Psoas muscle (tissue), 8 donors: ENCODE data around the gene MRRF. TPM values are rescaled to one million over a fixed set of nuclear protein-coding genes. Genes with fewer than 3 reads are reported as not detected.
A peak's percentile ranks its signal among the peaks of the same experiment; 100 is the strongest.

Experiments
- ATAC-seq, 4 donors: fragments of 200-7000 bp; cut with Tn5 transposase; one replicate each; pipeline ENCODE4 v1.9.1; 2020; ENCODE audit warnings: moderate library complexity in 3 of 4, mild to moderate bottlenecking in 2 of 4
- DNase-seq, 2 donors: peaks; one replicate each; pipeline ENCODE4 v3.0.0-alpha.2; 2020
- H3K27ac ChIP-seq: fragments of 200-600 bp; one replicate; pipeline ENCODE4 v1.8.0; 2022
- H3K27me3 ChIP-seq, 3 donors: fragments of 200-600 bp in 1 of 3; one replicate each; pipeline versions ENCODE4 v1.6.1 to v1.8.0; 2013 to 2022; ENCODE audit warnings: low read length in 2 of 3, mild to moderate bottlenecking in 2 of 3, moderate library complexity in 1 of 3; ENCODE audit not compliant: insufficient read depth in 3 of 3
- H3K36me3 ChIP-seq, 2 donors: fragments of 200-600 bp in 1 of 2; one replicate each; pipeline versions ENCODE4 v1.6.1 to v1.8.0; 2013 to 2022; ENCODE audit warnings: low read depth in 1 of 2, mild to moderate bottlenecking in 1 of 2, moderate library complexity in 1 of 2; ENCODE audit not compliant: insufficient read depth in 1 of 2
- H3K4me1 ChIP-seq: fragments of 200-600 bp; one replicate; pipeline ENCODE4 v1.8.0; 2022
- H3K4me3 ChIP-seq: fragments of 200-600 bp; one replicate; pipeline ENCODE4 v1.8.0; 2022; ENCODE audit warnings: mild to moderate bottlenecking
- H3K9me3 ChIP-seq: fragments of 200-600 bp; one replicate; pipeline ENCODE4 v1.8.0; 2022
- CTCF ChIP-seq: fragments of 200-600 bp; IDR thresholded peaks from one replicate; pipeline ENCODE4 v1.8.0; 2022; ENCODE audit warnings: antibody characterized with exemption
- WGBS, 3 donors: extraction: QIAGEN DNeasy Blood & Tissue Kit; methylation state at CpG; one replicate each; pipeline versions ENCODE4 v1.1.6 to v1.1.7; 2013; 5-methylcytosine and 5-hydroxymethylcytosine counted together
- intact Hi-C, 2 donors: fragments of 100-400 bp; cut with DNase I; formaldehyde crosslinking; loops; one replicate each; pipeline versions ENCODE4 v1.11.0 to v1.14.2; 2022
- polyA plus RNA-seq, 3 donors: library from polyadenylated mRNA; stranded (reverse); fragments of 200-250 nt; gene quantifications; one replicate each; pipeline ENCODE4 v1.2.3, GENCODE V29; 2013
- total RNA-seq, 4 donors: library from RNA; stranded (reverse); fragmentation: NEBNext Ultra II Directional in 2 of 4; extraction: Animal tissue kit (Norgen Biotek cat#: 25700) in 2 of 4; gene quantifications; one replicate each; pipeline versions ENCODE4 v1.2.1 to v1.2.4, GENCODE V29; 2021 to 2023
- donor health status: healthy with polysubstance abuse.
- donor health status: DM: no; HTN: no; CAD: no; lungs with moderate emphysema.
- donor health status: Bipolar disorder and iron deficiency.
- donor health status: healthy.
- donor health status: DM: yes; HTN: yes; CAD: no.
- donor health status: DM: no; HTN: no; CAD: no.
- donor health status: DM: no; HTN: no; CAD: no.
- donor health status: DM: yes; HTN: yes; CAD: no.

Gene MRRF
- total and polyA plus RNA-seq, 7 donors: 23.5 to 61.4 (median 42.8) TPM

- H3K9me3 ChIP-seq: no peaks in the 10 kb centered on the region
- no peak overlapping the region for H3K27ac ChIP-seq
- peaks cover 6% of the 10 kb centered on the region for H3K4me1 ChIP-seq
- no peak for TF ChIP-seq CTCF
- WGBS, 3 donors: 45 to 75% (median 68%) methylated on average over 5 of the region's 5 CpGs
- ATAC-seq: peak in 3 of 4 donors; percentile 48 to 87 (median 87)
- no peaks in the 10 kb centered on the region for H3K27me3 ChIP-seq
- peaks cover 22 to 92% of the 10 kb centered on the region in 2 donors for H3K36me3 ChIP-seq
- intact Hi-C loops: no loop called here
- no peak for DNase-seq
- H3K4me3 ChIP-seq: no peak overlapping the region
Measured at GRCh38 chr9:122248448-122248865, 16.2 kb upstream of the MRRF start.

- Histone ChIP-seq H3K4me3 (no peak overlapping the region), H3K36me3 (peaks cover 13 to 83% of the 10 kb centered on the region in 2 donors), H3K27me3 (no peaks in the 10 kb centered on the region), H3K27ac (no peak overlapping the region), H3K9me3 (no peaks in the 10 kb centered on the region), H3K4me1 (peaks cover 6% of the 10 kb centered on the region)
- no peak for TF ChIP-seq CTCF
- WGBS, 3 donors: 85 to 86% (median 86%) methylated on average over 2 of the region's 2 CpGs
- ATAC-seq (no peak), DNase-seq (no peak)
- intact Hi-C loops: no loop called here
Measured at GRCh38 chr9:122251351-122251750, 13.3 kb upstream of the MRRF start.

GRCh38 chr9:122252796-122253195 lies 11.9 kb upstream of the MRRF start:
- H3K36me3 ChIP-seq: peaks cover 8 to 82% of the 10 kb centered on the region in 2 donors
- no peak for ATAC-seq

GRCh38 chr9:122254761-122255160 lies 9.9 kb upstream of the MRRF start:
- intact Hi-C loops: no loop called here
- H3K9me3 ChIP-seq: no peaks in the 10 kb centered on the region
- peaks cover 6% of the 10 kb centered on the region for H3K4me1 ChIP-seq
- H3K27me3 ChIP-seq: no peaks in the 10 kb centered on the region
- DNase-seq: no peak
- no peak for ATAC-seq
- no peak for TF ChIP-seq CTCF
- no peak overlapping the region for H3K4me3 ChIP-seq
- WGBS, 3 donors: 88 to 90% (median 89%) methylated on average over 3 of the region's 3 CpGs
- no peak overlapping the region for H3K27ac ChIP-seq
- H3K36me3 ChIP-seq: peaks cover 5 to 82% of the 10 kb centered on the region in 2 donors

More at GRCh38 chr9:122252796-122253195, 11.9 kb upstream of the MRRF start:
- Histone ChIP-seq H3K9me3 (no peaks in the 10 kb centered on the region), H3K27me3 (no peaks in the 10 kb centered on the region), H3K4me3 (no peak overlapping the region), H3K4me1 (peaks cover 6% of the 10 kb centered on the region), H3K27ac (peak overlapping the region; percentile 38)
- TF ChIP-seq CTCF: no peak
- intact Hi-C loops: no loop called here
- WGBS, 3 donors: 56 to 58% (median 56%) methylated on average over 5 of the region's 5 CpGs
- DNase-seq: no peak

- no peaks in the 10 kb centered on the region for H3K9me3 ChIP-seq
- peaks cover 7% of the 10 kb centered on the region for H3K4me1 ChIP-seq
- peaks cover 6 to 82% of the 10 kb centered on the region in 2 donors for H3K36me3 ChIP-seq
- H3K4me3 ChIP-seq: no peak overlapping the region
- no peak for DNase-seq
- no peak for ATAC-seq
- no peak for TF ChIP-seq CTCF
- intact Hi-C loops: no loop called here
- no peak overlapping the region for H3K27ac ChIP-seq
- 89 to 91% (median 90%) methylated on average over 5 of the region's 5 CpGs for WGBS, 3 donors
- H3K27me3 ChIP-seq: no peaks in the 10 kb centered on the region
Measured at GRCh38 chr9:122256206-122256605, 8.5 kb upstream of the MRRF start.
